Germinal center (tissue), 1 donor: Measurements from ENCODE around the gene TK2.
"Not testable (repeated sequence)": the region's sequence is repeated elsewhere in the genome, so short reads cannot be mapped to it uniquely, and the experiment has no call there.

Experiments used
- DNase-seq: peaks from one replicate; pipeline ENCODE4 v3.0.0; 2012; ENCODE audit warnings: mixed read lengths, low spot score

TK2 gene

DNA sequence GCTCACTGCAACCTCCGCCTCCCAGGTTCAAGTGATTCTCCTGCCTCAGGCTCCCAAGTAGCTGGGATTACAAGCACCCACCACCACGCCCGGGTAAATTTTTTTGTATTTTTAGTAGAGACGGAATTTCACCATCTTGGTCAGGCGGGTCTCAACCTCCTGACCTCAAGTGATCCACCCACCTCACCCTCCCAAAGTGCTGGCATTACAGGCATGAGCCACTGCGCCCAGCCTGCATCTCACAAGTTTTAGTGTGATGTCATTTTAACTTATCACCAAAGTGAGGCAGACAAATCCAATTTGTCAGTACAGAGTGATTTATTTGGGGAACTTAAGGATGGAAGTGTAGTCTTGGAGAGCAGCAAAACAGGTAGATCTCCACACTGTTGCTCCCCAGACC, 83.3 kb downstream of the TK2 start:
- not testable (repeated sequence) for DNase-seq

DNA sequence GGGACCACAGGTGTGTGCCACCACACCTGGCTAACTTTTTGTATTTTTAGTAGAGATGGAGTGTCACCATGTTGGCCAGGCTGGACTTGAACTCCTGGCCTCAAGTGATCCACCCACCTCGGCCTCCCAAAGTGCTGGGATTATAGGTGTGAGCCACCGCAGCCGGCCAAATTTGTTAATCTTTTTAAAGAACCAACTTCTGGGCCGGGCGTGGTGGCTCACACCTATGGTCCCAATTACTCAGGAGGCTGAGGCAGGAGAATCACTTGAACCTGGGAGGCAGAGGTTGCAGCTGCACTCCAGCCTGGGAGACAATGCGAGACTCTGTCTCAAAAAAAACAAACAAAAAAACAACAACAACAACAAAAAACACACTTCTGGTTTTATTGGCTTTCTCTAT, 84.0 kb downstream of the TK2 start:
- DNase-seq = not testable (repeated sequence)

DNA sequence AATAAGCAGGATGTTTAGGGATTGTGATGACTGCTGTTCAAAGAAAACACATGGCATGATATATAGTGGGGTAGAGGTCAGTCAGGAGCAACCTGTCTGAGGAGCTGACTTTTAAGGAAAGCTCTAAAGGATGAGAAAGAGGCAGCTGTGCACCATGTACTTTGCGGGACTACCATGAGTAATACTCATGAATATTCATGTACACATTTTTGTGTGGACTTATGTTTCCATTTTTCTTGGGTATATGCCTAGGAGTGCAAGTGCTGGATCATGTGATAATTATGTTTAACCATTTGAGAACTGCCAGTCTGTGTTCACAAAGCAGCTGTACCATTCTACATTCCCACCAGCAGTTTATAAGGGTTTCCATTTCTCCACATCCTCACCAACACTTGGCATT, 87.0 kb downstream of the TK2 start:
- no peak for DNase-seq

DNA sequence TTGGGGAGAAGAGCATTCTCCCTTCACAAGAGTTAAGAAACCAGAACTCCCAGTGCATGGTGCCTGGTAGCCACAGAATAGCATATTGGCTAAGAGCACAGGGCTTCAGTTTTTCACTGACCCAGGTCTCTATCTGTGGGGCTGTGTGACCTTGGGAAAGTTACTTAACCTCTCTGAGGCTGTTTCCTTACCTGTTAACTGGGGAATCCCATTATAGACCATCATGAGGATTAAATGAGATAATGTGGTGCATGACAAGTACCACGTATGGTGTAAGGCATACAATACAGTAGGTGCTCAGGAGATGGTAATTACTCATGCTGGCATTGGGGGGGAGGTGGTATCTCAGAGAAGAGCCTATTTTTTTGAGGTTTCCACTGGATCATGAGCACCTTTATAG, 89.2 kb downstream of the TK2 start:
- DNase-seq = no peak

DNA sequence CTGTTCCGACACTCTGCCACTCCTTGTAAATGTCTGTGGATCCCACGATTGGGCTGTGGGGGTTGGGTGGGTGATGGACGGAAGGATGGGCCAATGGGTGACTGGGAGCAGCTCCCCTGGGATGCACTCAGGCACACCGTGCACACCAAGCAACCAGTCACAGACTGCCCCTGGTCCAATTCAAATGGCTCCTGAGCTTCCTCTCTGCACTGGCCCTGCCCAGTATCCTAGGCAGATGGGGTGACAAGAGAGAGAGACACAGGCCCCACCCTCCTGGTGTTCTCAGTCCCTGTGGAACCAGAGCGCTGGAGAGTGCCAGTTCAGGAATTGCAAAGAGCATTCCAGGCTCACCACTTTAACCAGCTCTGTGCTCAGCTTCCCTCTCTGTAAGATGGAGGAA, 90.0 kb downstream of the TK2 start:
- DNase-seq = no peak

DNA sequence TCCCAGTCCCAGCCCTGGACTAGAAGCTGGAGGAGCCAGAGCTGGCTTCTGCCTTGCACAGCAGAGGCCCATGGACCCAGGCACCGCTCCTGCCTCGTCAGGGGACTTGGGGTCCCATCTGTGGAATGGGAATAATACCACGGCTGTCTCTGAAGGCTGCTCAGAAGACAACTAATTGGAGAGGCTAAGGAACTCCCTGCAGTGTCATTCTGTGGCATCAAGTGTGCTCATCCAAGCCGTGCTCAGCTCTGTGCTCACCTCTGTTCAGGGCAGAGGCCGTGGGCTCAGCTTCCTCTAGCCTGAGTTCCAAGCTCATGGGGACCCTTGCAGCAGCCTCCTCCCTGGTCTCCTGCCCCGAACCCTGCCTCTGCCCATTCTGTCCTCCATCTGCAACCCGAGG, 91.1 kb downstream of the TK2 start:
- DNase-seq = no peak

DNA sequence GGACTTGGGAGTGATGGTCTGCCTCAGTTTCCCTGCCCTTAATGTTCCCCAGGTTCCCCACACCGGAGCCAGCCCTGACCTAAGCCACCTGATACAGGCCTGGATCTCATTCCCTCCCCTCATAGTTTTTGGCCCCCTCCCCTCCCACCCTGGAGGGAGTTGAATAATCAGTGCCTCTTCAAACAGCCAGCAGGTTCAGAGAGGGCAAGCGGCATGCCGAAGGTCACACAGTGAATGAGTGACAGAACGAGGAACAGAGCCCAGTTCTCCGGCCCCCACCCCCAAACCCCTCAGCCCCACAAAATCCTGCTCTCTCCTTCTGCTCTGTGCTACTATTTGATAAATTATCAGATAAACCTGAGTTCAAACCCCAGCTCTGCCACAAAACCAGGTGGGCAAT, 91.6 kb downstream of the TK2 start:
- no peak for DNase-seq
